GM23248 (cell line): Measurements from ENCODE around the gene SLC9A5. TPM values are rescaled to one million over a fixed set of nuclear protein-coding genes. Genes with fewer than 3 reads are reported as not detected.

Source experiments
- DNase-seq: peaks from one replicate; pipeline ENCODE4 v3.0.0-alpha.2; 2015
- H2AFZ ChIP-seq: fragments of 200-600 bp; sonication (generic); 2 replicates; pipeline ENCODE4 v1.6.1; 2016; ENCODE audit warnings: antibody characterized with exemption
- H3F3A ChIP-seq: fragments of 200-600 bp; sonication (generic); 2 replicates; pipeline ENCODE4 v1.6.1; 2016; ENCODE audit warnings: mild to moderate bottlenecking, antibody characterized with exemption, mixed run types; ENCODE audit not compliant: insufficient read depth
- H3K27ac ChIP-seq: fragments of 200-600 bp; sonication (generic); 2 replicates; pipeline ENCODE4 v1.5.1; 2016; ENCODE audit warnings: mild to moderate bottlenecking
- H3K27me3 ChIP-seq: fragments of 200-600 bp; sonication (generic); replicated peaks from 2 replicates; pipeline ENCODE4 v1.6.1; 2016; ENCODE audit warnings: mild to moderate bottlenecking; ENCODE audit not compliant: insufficient read depth
- H3K36me3 ChIP-seq: fragments of 200-600 bp; sonication (generic); 2 replicates; pipeline ENCODE4 v1.6.1; 2016; ENCODE audit warnings: low read depth, mild to moderate bottlenecking
- H3K4me1 ChIP-seq: fragments of 200-600 bp; sonication (generic); 2 replicates; pipeline ENCODE4 v1.6.1; 2016; ENCODE audit warnings: mild to moderate bottlenecking; ENCODE audit not compliant: insufficient read depth
- H3K4me2 ChIP-seq: fragments of 200-600 bp; sonication (generic); one replicate; pipeline ENCODE4 v1.6.1; 2016; ENCODE audit warnings: mild to moderate bottlenecking; ENCODE audit not compliant: unreplicated experiment
- H3K4me3 ChIP-seq: fragments of 200-600 bp; sonication (generic); 2 replicates; pipeline ENCODE4 v1.5.1; 2016; ENCODE audit warnings: mild to moderate bottlenecking
- H3K79me2 ChIP-seq: fragments of 200-600 bp; sonication (generic); 2 replicates; pipeline ENCODE4 v1.6.1; 2016; ENCODE audit warnings: mild to moderate bottlenecking; ENCODE audit not compliant: insufficient read depth
- H3K9ac ChIP-seq: fragments of 200-600 bp; sonication (generic); 2 replicates; pipeline ENCODE4 v1.6.1; 2016; ENCODE audit warnings: mild to moderate bottlenecking
- H3K9me2 ChIP-seq: fragments of 200-600 bp; sonication (generic); 2 replicates; pipeline ENCODE4 v1.6.1; 2016; ENCODE audit warnings: mixed run types, mild to moderate bottlenecking, moderate library complexity; ENCODE audit not compliant: insufficient read depth
- H3K9me3 ChIP-seq: fragments of 200-600 bp; sonication (generic); one replicate; pipeline ENCODE4 v1.6.1; 2017; ENCODE audit warnings: low read depth
- H4K20me1 ChIP-seq: fragments of 200-600 bp; sonication (generic); 2 replicates; pipeline ENCODE4 v1.6.0; 2016; ENCODE audit not compliant: insufficient read depth
- EZH2 ChIP-seq: fragments of 200-600 bp; sonication (generic); IDR thresholded peaks from 2 replicates; pipeline ENCODE4 v1.6.1; 2018; ENCODE audit warnings: antibody characterized with exemption, mild to moderate bottlenecking; ENCODE audit not compliant: insufficient read depth, poor library complexity, severe bottlenecking
- EZH2phosphoT487 ChIP-seq: fragments of 200-600 bp; sonication (generic); IDR thresholded peaks from 2 replicates; pipeline ENCODE4 v1.6.1; 2018; ENCODE audit warnings: antibody characterized with exemption, moderate library complexity, mild to moderate bottlenecking, low read depth; ENCODE audit not compliant: insufficient read depth
- WGBS, 2 experiments: methylation state at CpG; one replicate each; pipeline ENCODE4 v1.1.6; 2015 to 2017; ENCODE audit warnings: low lambda C conversion rate in 2 of 2, low coverage in 1 of 2; ENCODE audit errors: missing lambda C conversion rate in 2 of 2; 5-methylcytosine and 5-hydroxymethylcytosine counted together
- in situ Hi-C: fragments of 300-500 bp; cut with MboI; formaldehyde crosslinking; loops from 2 replicates; pipeline ENCODE4 v1.15.0; 2020
- polyA plus RNA-seq: library from polyadenylated mRNA; unstranded; fragments of >200 nt; fragmentation: Nextera tagmentation; extraction: Ambion mirVana; gene quantifications from 2 replicates; pipeline ENCODE4 v1.2.1, GENCODE V29; 2016
- total RNA-seq: library from RNA; depleted of rRNA; stranded (reverse); fragments of >200 nt; shearing (Covaris generic); gene quantifications from 2 replicates; pipeline ENCODE4 v1.2.3, GENCODE V29; 2014

SLC9A5 gene
- total and polyA plus RNA-seq, 2 experiments from 2014 or later = 2.2 to 2.5 TPM

DNA sequence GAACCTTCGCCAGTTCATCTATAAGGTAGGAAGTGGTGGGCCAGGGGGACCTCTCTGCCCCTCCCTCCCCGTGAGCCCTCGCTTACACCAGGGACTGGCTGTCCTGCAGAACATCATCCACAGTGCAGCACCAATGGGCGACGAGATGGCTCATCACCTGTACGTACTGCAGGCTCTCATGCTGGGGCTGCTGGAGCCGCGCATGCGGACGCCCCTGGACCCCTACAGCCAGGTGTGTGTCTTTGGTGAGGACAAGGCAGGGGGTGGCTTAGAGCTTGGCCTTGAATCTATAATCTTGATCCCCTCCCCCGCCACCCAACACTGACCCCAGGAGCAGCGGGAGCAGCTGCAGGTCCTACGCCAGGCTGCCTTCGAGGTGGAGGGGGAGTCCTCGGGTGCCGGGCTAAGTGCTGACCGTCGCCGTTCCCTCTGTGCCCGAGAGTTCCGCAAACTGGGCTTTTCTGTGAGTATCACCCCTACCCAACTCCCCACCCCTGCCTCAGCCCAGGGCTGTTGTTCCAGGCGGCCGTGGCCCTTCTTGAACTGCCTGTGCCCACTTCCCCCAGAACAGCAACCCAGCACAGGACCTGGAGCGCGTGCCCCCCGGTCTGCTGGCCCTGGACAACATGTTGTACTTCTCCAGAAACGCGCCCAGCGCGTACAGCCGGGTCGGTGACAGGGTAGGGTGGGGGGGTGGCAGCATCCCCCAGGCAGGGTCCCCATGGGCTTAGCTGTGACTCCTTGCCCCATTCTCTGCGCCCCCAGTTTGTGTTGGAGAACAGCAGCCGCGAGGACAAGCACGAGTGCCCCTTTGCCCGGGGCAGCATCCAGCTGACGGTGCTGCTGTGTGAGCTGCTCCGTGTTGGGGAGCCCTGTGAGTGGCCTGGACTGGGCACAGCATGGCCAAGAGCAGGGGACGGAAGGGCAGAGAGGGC is 47.1 kb upstream of the SLC9A5 start:
- Histone ChIP-seq H3K4me2 (no peak overlapping the region), H3F3A (0 out of 2 replicates have a peak, but pooled peaks cover 2% of the 10 kb centered on the region), H3K9ac (no peak overlapping the region), H3K27me3 (no peaks in the 10 kb centered on the region), H3K9me3 (no peaks in the 10 kb centered on the region), H3K4me3 (no peak overlapping the region), H3K79me2 (no peaks in the 10 kb centered on the region), H4K20me1 (no peaks in the 10 kb centered on the region), H3K4me1 (peaks cover 1% of the 10 kb centered on the region; the same call in 1 of the 2 replicates), H3K9me2 (no peaks in the 10 kb centered on the region), H3K27ac (no peak overlapping the region), H2AFZ (no peak overlapping the region), H3K36me3 (peaks cover 9% of the 10 kb centered on the region; the same call in 1 of the 2 replicates)
- no peak for DNase-seq
- no peak for TF ChIP-seq EZH2phosphoT487
- TF ChIP-seq EZH2 = no peak
- WGBS, 2 experiments = 91 to 94% methylated on average over 24 to 40 of the region's 40 CpGs
- in situ Hi-C loops = no loop called here

DNA sequence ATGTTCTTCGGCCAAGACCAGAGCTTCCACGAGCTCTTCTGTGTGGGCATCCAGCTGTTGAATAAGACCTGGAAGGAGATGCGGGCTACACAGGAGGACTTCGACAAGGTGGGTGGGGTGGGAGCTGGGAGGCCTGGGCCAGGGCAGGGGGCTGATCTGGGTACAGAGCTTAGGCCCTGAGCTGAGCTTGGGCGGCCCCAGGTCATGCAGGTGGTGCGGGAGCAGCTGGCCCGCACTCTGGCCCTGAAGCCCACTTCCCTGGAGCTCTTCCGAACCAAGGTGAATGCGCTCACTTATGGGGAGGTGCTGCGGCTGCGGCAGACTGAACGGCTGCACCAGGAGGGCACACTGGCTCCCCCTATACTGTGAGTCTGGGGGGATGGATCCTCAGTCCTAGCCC is 46.4 kb upstream of the SLC9A5 start:
- no peaks in the 10 kb centered on the region for H3K9me2 ChIP-seq
- in situ Hi-C loops = no loop called here
- H3K79me2 ChIP-seq = no peaks in the 10 kb centered on the region
- no peak for DNase-seq
- H3F3A ChIP-seq = no peaks in the 10 kb centered on the region
- H3K4me2 ChIP-seq = no peak overlapping the region
- no peaks in the 10 kb centered on the region for H3K27me3 ChIP-seq
- H3K36me3 ChIP-seq = peaks cover 6% of the 10 kb centered on the region; the same call in 1 of the 2 replicates
- TF ChIP-seq EZH2 = no peak
- TF ChIP-seq EZH2phosphoT487 = no peak
- H3K27ac ChIP-seq = no peak overlapping the region
- H3K9me3 ChIP-seq = no peaks in the 10 kb centered on the region
- no peak overlapping the region for H3K4me3 ChIP-seq
- 95 to 96% methylated on average over 10 to 12 of the region's 12 CpGs for WGBS, 2 experiments
- peaks cover 4% of the 10 kb centered on the region for H3K4me1 ChIP-seq
- H2AFZ ChIP-seq = no peak overlapping the region
- H4K20me1 ChIP-seq = no peaks in the 10 kb centered on the region
- H3K9ac ChIP-seq = no peak overlapping the region

DNA sequence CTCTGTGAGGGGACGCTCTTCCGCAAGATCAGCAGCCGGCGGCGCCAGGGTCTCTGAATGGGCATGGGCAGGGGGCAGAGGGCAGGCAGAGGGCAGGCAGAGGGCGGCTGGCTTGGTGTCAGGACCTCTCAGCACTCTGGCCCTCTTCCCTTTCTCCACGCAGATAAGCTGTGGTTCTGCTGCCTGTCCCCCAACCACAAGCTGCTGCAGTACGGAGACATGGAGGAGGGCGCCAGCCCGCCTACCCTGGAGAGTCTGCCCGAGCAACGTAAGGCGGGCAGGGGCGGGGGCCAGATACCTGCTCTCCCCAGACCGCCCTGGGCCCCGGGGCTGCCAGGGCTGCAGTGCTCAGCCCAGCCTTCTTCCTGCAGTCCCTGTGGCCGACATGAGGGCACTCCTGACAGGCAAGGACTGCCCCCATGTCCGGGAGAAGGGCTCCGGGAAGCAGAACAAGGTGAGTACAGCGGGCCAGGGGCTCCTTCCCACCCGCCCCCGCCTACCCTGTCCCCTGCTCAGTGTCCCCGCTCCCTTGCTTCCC is 45.8 kb upstream of the SLC9A5 start:
- Histone ChIP-seq H3K9me2 (no peaks in the 10 kb centered on the region), H3K79me2 (no peaks in the 10 kb centered on the region), H3K9ac (no peak overlapping the region), H3K36me3 (no peaks in the 10 kb centered on the region), H2AFZ (no peak overlapping the region), H3K27me3 (no peaks in the 10 kb centered on the region), H3F3A (no peaks in the 10 kb centered on the region), H3K27ac (no peak overlapping the region), H3K9me3 (no peaks in the 10 kb centered on the region), H3K4me2 (no peak overlapping the region), H3K4me1 (peaks cover 10% of the 10 kb centered on the region), H4K20me1 (no peaks in the 10 kb centered on the region), H3K4me3 (no peak overlapping the region)
- TF ChIP-seq EZH2 (no peak), EZH2phosphoT487 (no peak)
- in situ Hi-C loops = no loop called here
- 92 to 97% methylated on average over 18 to 23 of the region's 23 CpGs for WGBS, 2 experiments
- DNase-seq = no peak

DNA sequence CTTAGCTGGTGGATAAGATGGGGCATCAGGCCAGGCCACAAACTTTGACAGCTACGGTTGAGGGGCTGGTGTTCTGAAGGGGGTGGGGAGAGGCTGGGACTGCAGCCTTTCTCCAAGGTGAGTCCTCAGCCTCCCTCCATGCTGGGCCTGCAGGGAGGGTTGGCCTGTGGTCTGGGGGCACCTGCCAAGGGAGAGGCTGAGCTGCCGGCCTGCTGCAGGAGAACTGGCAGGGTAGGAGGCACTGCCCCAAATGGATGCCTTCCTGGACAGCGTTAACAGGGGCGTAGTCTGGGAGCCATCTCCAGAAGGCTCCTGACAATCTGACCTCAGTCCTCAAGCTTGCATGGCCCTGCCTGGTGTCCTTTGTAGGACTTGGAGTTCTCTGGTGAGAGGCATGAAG is 44.7 kb upstream of the SLC9A5 start:
- no peak for TF ChIP-seq EZH2phosphoT487
- no peak for TF ChIP-seq EZH2
- Histone ChIP-seq H3K9ac (no peak overlapping the region), H2AFZ (no peak overlapping the region), H3K9me3 (no peaks in the 10 kb centered on the region), H3K79me2 (no peaks in the 10 kb centered on the region), H3K4me2 (no peak overlapping the region), H3K9me2 (no peaks in the 10 kb centered on the region), H3K36me3 (no peaks in the 10 kb centered on the region), H4K20me1 (no peaks in the 10 kb centered on the region), H3K27me3 (no peaks in the 10 kb centered on the region), H3K4me3 (no peak overlapping the region), H3K4me1 (peaks cover 12% of the 10 kb centered on the region), H3K27ac (no peak overlapping the region), H3F3A (no peaks in the 10 kb centered on the region)
- no peak for DNase-seq
- in situ Hi-C loops = no loop called here
- 42 to 43% methylated on average over 3 to 4 of the region's 4 CpGs for WGBS, 2 experiments
